ENCODE measurements around the gene AADAT.
A peak's percentile ranks its signal among the peaks of the same experiment; 100 is the strongest.

Gene AADAT

GRCh38 chr4:170026253-170027021, 63.3 kb downstream of the AADAT start, which contains the start of gene MFAP3L:
Gene MFAP3L, minus strand, starts transcription at chr4:170026395. Its CDS starts 20,518 bp downstream, at chr4:170005877.
- peak; percentile 81 for DNase-seq

GRCh38 chr4:170025523-170026252, 64.1 kb downstream of the AADAT start:
- DNase-seq: no peak

- DNase-seq: no peak
These were observed 67.5 kb downstream of the AADAT start for GRCh38 chr4:170022211-170022610.

- no peak for DNase-seq
These were observed 72.5 kb downstream of the AADAT start for GRCh38 chr4:170017252-170017651.

GRCh38 chr4:170015285-170015684, 74.5 kb downstream of the AADAT start:
- DNase-seq: no peak

GRCh38 chr4:170014359-170015011, 75.3 kb downstream of the AADAT start:
- no peak for DNase-seq

GRCh38 chr4:170012629-170012958, 77.2 kb downstream of the AADAT start:
- no peak for DNase-seq

- no peak for DNase-seq
These were observed 77.7 kb downstream of the AADAT start for GRCh38 chr4:170011921-170012628.
